ENCODE measurements around the gene PLXNA1. TPM values are rescaled to one million over a fixed set of nuclear protein-coding genes. Genes with fewer than 3 reads are reported as not detected.

The PLXNA1 gene
- total RNA-seq, 4 donors from 2014 or later, result 19.7 to 27.5 (median 23.9) TPM

- H3K27ac ChIP-seq, result peak overlapping the region in 3 of 4 donors; percentile 69 to 93 (median 83)
- no CpG with 5 or more reads among the region's 70 CpGs for WGBS, 2 donors
- no peaks in the 10 kb centered on the region for H3K9me3 ChIP-seq
- peaks cover 23 to 56% (median 23%) of the 10 kb centered on the region in 3 donors for H3K4me1 ChIP-seq
- peak overlapping the region; percentile 60 to 95 (median 68) for H3K4me3 ChIP-seq
- no peaks in the 10 kb centered on the region for H3K36me3 ChIP-seq
- DNase-seq, result no peak
- peaks cover 0 to 13% (median 0%) of the 10 kb centered on the region in 4 donors for H3K27me3 ChIP-seq
- intact Hi-C loops (cut with DNase I), result loop anchor here (5.0 to 10.0 kb wide), 3 partner anchors 231 to 472 kb away; no protein-coding TSS in a partner anchor
- no peak for TF ChIP-seq POLR2A (IDR thresholded peaks at IDR 0.05)
- no peak for TF ChIP-seq CTCF (IDR thresholded peaks at IDR 0.05)
These were observed 349 bp downstream of the PLXNA1 start for GRCh38 chr3:126983276-126983652.

GRCh38 chr3:126983653-126984390 lies 907 bp downstream of the PLXNA1 start:
- 10% methylated on average over 8 of the region's 61 CpGs; no CpG with 5 or more reads in 1 of the 2 donors for WGBS, 2 donors
- H3K36me3 ChIP-seq, result peaks cover 0 to 5% (median 0%) of the 10 kb centered on the region in 3 donors
- H3K4me3 ChIP-seq, result peak overlapping the region; percentile 60 to 95 (median 68)
- peaks cover 23 to 56% (median 23%) of the 10 kb centered on the region in 3 donors for H3K4me1 ChIP-seq
- H3K27ac ChIP-seq, result peak overlapping the region; percentile 62 to 93 (median 76)
- H3K27me3 ChIP-seq, result peaks cover 0 to 13% (median 0%) of the 10 kb centered on the region in 4 donors
- TF ChIP-seq CTCF (IDR thresholded peaks at IDR 0.05) (peak in 1 of 6 experiments; percentile 14), POLR2A (IDR thresholded peaks at IDR 0.05) (no peak)
- DNase-seq, result no peak
- intact Hi-C loops (cut with DNase I), result loop anchor here (5.0 to 10.0 kb wide), 3 partner anchors 232 to 471 kb away; no protein-coding TSS in a partner anchor
- H3K9me3 ChIP-seq, result no peaks in the 10 kb centered on the region

GRCh38 chr3:126984391-126985131 lies 1.6 kb downstream of the PLXNA1 start:
- Histone ChIP-seq H3K27ac (peak overlapping the region in 2 of 4 donors; percentile 62 to 69), H3K9me3 (no peaks in the 10 kb centered on the region), H3K27me3 (peaks cover 0 to 6% (median 0%) of the 10 kb centered on the region in 4 donors), H3K4me3 (peak overlapping the region; percentile 60 to 95 (median 68)), H3K4me1 (peaks cover 23 to 56% (median 23%) of the 10 kb centered on the region in 3 donors), H3K36me3 (peaks cover 0 to 13% (median 0%) of the 10 kb centered on the region in 3 donors)
- intact Hi-C loops (cut with DNase I), result loop anchor here (5.0 to 10.0 kb wide), 3 partner anchors 232 to 470 kb away; no protein-coding TSS in a partner anchor
- TF ChIP-seq CTCF (IDR thresholded peaks at IDR 0.05), result no peak
- no peak for TF ChIP-seq POLR2A (IDR thresholded peaks at IDR 0.05)
- no peak for DNase-seq
- 10 to 72% methylated on average over 2 to 3 of the region's 21 CpGs for WGBS, 2 donors

GRCh38 chr3:126985132-126985985 lies 2.4 kb downstream of the PLXNA1 start:
- Histone ChIP-seq H3K4me3 (no peak overlapping the region), H3K27ac (peak overlapping the region in 1 of 4 donors; percentile 14)
- intact Hi-C loops (cut with DNase I), result loop anchor here (10.0 kb wide), 2 partner anchors 311 to 469 kb away; no protein-coding TSS in a partner anchor

More at GRCh38 chr3:126985132-126985985, 2.4 kb downstream of the PLXNA1 start:
- no peaks in the 10 kb centered on the region for H3K9me3 ChIP-seq
- no peak for DNase-seq
- H3K27me3 ChIP-seq, result peaks cover 0 to 3% (median 0%) of the 10 kb centered on the region in 4 donors
- H3K4me1 ChIP-seq, result peaks cover 23 to 59% (median 23%) of the 10 kb centered on the region in 3 donors
- TF ChIP-seq CTCF (IDR thresholded peaks at IDR 0.05) (no peak), POLR2A (IDR thresholded peaks at IDR 0.05) (no peak)
- WGBS, 2 donors, result 81 to 87% methylated on average over 7 to 8 of the region's 17 CpGs
- H3K36me3 ChIP-seq, result peaks cover 0 to 21% (median 0%) of the 10 kb centered on the region in 3 donors

Data from esophagus squamous epithelium (tissue), 5 donors.